Testis (tissue), 3 donors: ENCODE measurements around the gene CTU2. TPM values are rescaled to one million over a fixed set of nuclear protein-coding genes. Genes with fewer than 3 reads are reported as not detected.

ENCODE experiments used
- DNase-seq: peaks from one replicate; pipeline ENCODE4 v3.0.0-alpha.2; 2019
- H3K27ac ChIP-seq, 2 donors: fragments of 200-600 bp; sonication (generic); one replicate each; pipeline ENCODE4 v1.5.1; 2019
- H3K27me3 ChIP-seq: fragments of 200-600 bp; sonication (generic); one replicate; pipeline ENCODE4 v1.5.1; 2019
- H3K36me3 ChIP-seq: fragments of 200-600 bp; sonication (generic); one replicate; pipeline ENCODE4 v1.5.1; 2017; ENCODE audit warnings: low read depth; ENCODE audit errors: missing control alignments
- H3K4me1 ChIP-seq: fragments of 200-600 bp; sonication (generic); one replicate; pipeline ENCODE4 v1.5.1; 2019
- H3K4me3 ChIP-seq, 2 donors: fragments of 200-600 bp; sonication (generic); one replicate each; pipeline ENCODE4 v1.5.1; 2017 to 2019
- H3K9me3 ChIP-seq: fragments of 200-600 bp; sonication (generic); one replicate; pipeline ENCODE4 v1.5.1; 2017
- CTCF ChIP-seq, 3 experiments: fragments of 450-650 bp in 2 of 3; fragments of 200-600 bp in 1 of 3; sonication (generic) in 1 of 3; IDR thresholded peaks; one replicate each; pipeline ENCODE4 v1.5.1; 2016 to 2019; ENCODE audit warnings: antibody characterized with exemption in 3 of 3, mild to moderate bottlenecking in 2 of 3, moderate library complexity in 1 of 3
- POLR2A ChIP-seq: fragments of 450-650 bp; IDR thresholded peaks from one replicate; pipeline ENCODE4 v1.6.1; 2017; ENCODE audit warnings: antibody characterized with exemption, mild to moderate bottlenecking, moderate library complexity
- WGBS, 2 donors: methylation state at CpG; one replicate each; pipeline ENCODE4 v1.1.5; 2018; 5-methylcytosine and 5-hydroxymethylcytosine counted together
- intact Hi-C: fragments of 100-400 bp; cut with DNase I; formaldehyde crosslinking; loops from one replicate; pipeline ENCODE4 v1.15.1; 2023; ENCODE audit warnings: low total_unique reads
- polyA plus RNA-seq: library from polyadenylated mRNA; stranded (reverse); fragments of 350-450 nt; fragmentation: Illumina TruSeq; extraction: RNeasy Lipid Tissue Mini Kit (QIAGEN cat#74804); gene quantifications from one replicate; pipeline ENCODE4 v1.2.3, GENCODE V29; 2014; ENCODE audit warnings: low read depth, low replicate concordance; ENCODE audit not compliant: insufficient read depth
- total RNA-seq, 2 donors: library from RNA; depleted of rRNA; stranded (reverse); fragments of >200 nt; gene quantifications; one replicate each; pipeline ENCODE4 v1.2.3, GENCODE V29; 2016

CTU2 gene
- total and polyA plus RNA-seq, 3 donors from 2014 or later, result 19.8 to 25.4 (median 24.8) TPM

GRCh38 chr16:88716601-88717001, 10.3 kb downstream of the CTU2 start:
- Histone ChIP-seq H3K36me3 (no peaks in the 10 kb centered on the region), H3K9me3 (no peaks in the 10 kb centered on the region), H3K4me3 (no peak overlapping the region), H3K4me1 (no peaks in the 10 kb centered on the region), H3K27ac (no peak overlapping the region), H3K27me3 (no peaks in the 10 kb centered on the region)
- DNase-seq, result no peak
- TF ChIP-seq POLR2A (no peak), CTCF (IDR thresholded peaks at IDR 0.05) (no peak)
- intact Hi-C loops, result no loop called here
- 93 to 94% methylated on average over 13 to 21 of the region's 21 CpGs for WGBS, 2 donors

GRCh38 chr16:88718178-88718577, 11.9 kb downstream of the CTU2 start:
- H3K4me3 ChIP-seq, result no peak overlapping the region
- DNase-seq, result no peak
- no peaks in the 10 kb centered on the region for H3K27me3 ChIP-seq
- H3K9me3 ChIP-seq, result no peaks in the 10 kb centered on the region
- no peak for TF ChIP-seq CTCF (IDR thresholded peaks at IDR 0.05)
- TF ChIP-seq POLR2A, result no peak
- H3K36me3 ChIP-seq, result no peaks in the 10 kb centered on the region
- H3K27ac ChIP-seq, result no peak overlapping the region
- WGBS, 2 donors, result 93 to 96% methylated on average over 10 to 11 of the region's 11 CpGs
- H3K4me1 ChIP-seq, result no peaks in the 10 kb centered on the region
- intact Hi-C loops, result no loop called here

- no peaks in the 10 kb centered on the region for H3K9me3 ChIP-seq
- no peaks in the 10 kb centered on the region for H3K4me1 ChIP-seq
- H3K36me3 ChIP-seq, result no peaks in the 10 kb centered on the region
- intact Hi-C loops, result no loop called here
- WGBS, 2 donors, result 84 to 88% methylated on average over 20 to 29 of the region's 29 CpGs
- H3K4me3 ChIP-seq, result no peak overlapping the region
- TF ChIP-seq POLR2A, result no peak
- TF ChIP-seq CTCF (IDR thresholded peaks at IDR 0.05), result no peak
- H3K27ac ChIP-seq, result no peak overlapping the region
- H3K27me3 ChIP-seq, result no peaks in the 10 kb centered on the region
- peak; percentile 76 for DNase-seq
Measured at GRCh38 chr16:88719267-88719932, 13.1 kb downstream of the CTU2 start.

GRCh38 chr16:88719933-88720296, 13.6 kb downstream of the CTU2 start:
- Histone ChIP-seq H3K4me3 (no peak overlapping the region), H3K4me1 (no peaks in the 10 kb centered on the region), H3K27ac (no peak overlapping the region), H3K9me3 (no peaks in the 10 kb centered on the region), H3K36me3 (no peaks in the 10 kb centered on the region), H3K27me3 (no peaks in the 10 kb centered on the region)
- intact Hi-C loops, result no loop called here
- WGBS, 2 donors, result 96% methylated on average over 4 to 15 of the region's 19 CpGs
- no peak for DNase-seq
- TF ChIP-seq CTCF (IDR thresholded peaks at IDR 0.05) (no peak), POLR2A (no peak)

- Histone ChIP-seq H3K4me1 (no peaks in the 10 kb centered on the region), H3K27ac (no peak overlapping the region), H3K36me3 (no peaks in the 10 kb centered on the region), H3K4me3 (no peak overlapping the region), H3K27me3 (no peaks in the 10 kb centered on the region), H3K9me3 (no peaks in the 10 kb centered on the region)
- TF ChIP-seq CTCF (IDR thresholded peaks at IDR 0.05) (no peak), POLR2A (no peak)
- no peak for DNase-seq
- WGBS, 2 donors, result 90 to 92% methylated on average over 14 to 23 of the region's 23 CpGs
- intact Hi-C loops, result no loop called here
Measured at GRCh38 chr16:88720396-88720970, 14.2 kb downstream of the CTU2 start.
